Hindlimb muscle (tissue), 1 donor: ENCODE data around the gene ATF4. TPM values are rescaled to one million over a fixed set of nuclear protein-coding genes. Genes with fewer than 3 reads are reported as not detected.
"Not testable (repeated sequence)": the region's sequence is repeated elsewhere in the genome, so short reads cannot be mapped to it uniquely, and the experiment has no call there.

Experiments
- DNase-seq: peaks from one replicate; pipeline ENCODE4 v3.0.0-alpha.2; 2013
- polyA plus RNA-seq: library from polyadenylated mRNA; unstranded; fragments of 120-200 nt; gene quantifications from one replicate; pipeline ENCODE4 v1.2.1, GENCODE V29; 2013; ENCODE audit not compliant: insufficient read length

Gene ATF4
- polyA plus RNA-seq, 1 donor, result 326 TPM

- no peak for DNase-seq
These were observed 9.1 kb upstream of the ATF4 start for GRCh38 chr22:39511226-39511625.

GRCh38 chr22:39512026-39512425, 8.3 kb upstream of the ATF4 start:
- DNase-seq, result no peak

DNA sequence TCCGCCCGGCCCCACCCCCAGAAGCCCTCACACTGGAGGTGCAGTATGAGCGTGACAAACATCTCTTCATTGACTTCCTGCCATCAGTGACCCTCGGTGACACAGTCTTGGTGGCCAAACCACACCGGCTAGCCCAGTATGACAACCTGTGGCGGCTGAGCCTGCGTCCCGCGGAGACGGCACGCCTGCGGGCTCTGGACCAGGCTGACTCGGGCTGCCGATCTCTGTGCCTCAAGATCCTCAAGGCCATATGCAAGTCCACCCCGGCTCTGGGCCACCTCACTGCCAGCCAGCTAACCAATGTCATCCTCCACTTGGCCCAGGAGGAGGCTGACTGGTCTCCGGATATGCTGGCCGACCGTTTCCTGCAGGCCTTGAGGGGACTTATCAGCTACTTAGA, 6.6 kb upstream of the ATF4 start:
- DNase-seq, result no peak

DNA sequence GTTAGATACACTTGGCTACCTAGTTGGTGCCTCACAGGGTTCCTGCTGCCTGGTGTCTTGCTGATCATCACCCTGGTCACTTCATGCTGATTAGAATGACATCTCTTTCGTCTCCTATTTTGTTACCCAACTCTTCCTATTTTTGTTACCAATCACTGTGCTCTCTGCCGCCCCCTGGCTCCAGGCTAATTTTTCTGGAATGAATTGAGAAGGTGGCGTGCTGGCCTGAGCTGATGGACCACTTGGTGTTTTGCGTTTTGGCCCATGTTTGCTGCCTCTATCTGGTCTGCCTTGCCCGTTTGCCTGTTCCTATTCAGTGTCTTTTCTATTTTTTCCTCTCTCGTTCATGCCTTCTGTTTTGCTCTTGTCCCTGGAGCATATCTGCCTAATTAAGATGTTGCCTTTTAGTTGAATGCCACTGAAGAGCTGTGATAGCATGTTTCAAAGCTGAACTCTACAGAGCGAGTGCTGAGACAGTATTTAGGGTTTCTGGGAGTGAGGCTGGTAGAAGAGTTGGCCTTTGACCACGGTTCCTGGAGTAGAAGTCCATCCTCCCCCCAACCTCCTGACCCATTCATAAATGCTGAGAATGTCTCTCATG, 5.9 kb upstream of the ATF4 start:
- DNase-seq, result no peak

DNA sequence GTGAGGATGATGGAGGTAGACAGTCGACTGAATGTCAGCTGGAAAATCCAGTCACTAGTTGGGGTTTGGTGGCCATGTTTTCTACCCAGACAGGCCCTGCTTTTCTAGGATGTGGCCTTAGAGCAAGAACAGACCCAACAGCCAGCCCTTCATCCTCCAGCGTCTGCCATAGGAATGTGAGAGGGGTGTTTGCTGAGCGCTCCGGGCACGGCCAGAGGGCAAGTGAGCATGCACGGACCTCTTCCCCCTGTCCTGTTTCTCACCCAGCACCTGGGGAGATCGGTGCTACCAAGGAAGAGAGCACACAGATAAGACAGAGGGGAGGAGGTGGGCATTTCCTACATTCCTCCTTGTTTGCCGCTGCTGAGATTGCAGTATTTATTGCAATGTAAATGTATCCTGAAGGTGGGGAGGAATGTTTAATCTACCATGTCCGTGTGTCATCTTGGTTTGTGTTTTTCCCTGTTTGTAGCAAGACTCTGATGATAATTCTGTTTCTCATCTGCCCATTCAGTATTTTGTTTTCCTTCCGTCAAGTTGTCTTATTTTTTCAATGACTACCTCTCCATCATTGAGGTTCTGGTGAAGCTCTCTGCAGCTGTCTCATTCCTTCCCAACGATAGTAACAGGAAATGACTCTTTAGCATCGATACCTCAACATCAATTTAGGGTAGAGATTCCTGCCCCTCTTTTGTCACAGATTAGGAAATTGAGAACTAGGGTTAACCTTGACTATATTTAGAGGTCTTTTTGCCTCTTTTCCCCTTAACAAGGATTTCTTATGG, 4.9 kb upstream of the ATF4 start:
- DNase-seq, result no peak

- DNase-seq, result no peak
These were observed 2.9 kb upstream of the ATF4 start for GRCh38 chr22:39517470-39517869.

DNA sequence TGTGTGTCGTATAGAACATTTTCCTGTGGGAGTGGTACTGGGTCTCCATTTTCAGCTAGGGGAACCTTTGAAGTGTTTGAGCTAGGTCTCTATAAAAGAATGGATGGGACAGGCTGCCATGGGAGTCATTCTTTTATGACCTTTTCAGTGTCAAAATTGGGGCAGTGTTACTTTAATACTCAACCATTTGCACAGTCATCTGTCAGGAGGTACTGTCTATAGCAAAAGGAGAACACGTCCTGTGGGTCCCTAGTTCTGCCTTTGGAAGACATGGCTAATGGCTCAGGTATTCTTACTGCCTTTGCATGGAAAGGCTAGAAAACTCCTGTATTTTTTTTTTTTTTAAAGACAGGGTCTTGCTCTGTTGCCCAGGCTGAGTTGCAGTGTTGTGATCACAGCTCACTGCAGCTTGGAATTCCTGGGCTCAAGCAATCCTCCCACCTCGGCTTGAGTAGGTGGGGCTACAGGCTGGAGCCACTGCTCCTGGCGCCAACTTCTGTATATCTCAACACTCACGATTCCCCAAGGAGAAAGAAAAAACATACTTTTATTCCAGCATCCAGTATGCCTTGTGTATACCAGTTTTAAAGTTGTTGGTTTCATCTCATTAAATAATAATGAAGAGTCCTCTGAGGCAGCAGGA, 2.1 kb upstream of the ATF4 start:
- no peak for DNase-seq

- peak; percentile 61 for DNase-seq
These were observed 1.2 kb upstream of the ATF4 start for GRCh38 chr22:39518996-39519680.

GRCh38 chr22:39519681-39520225, 609 bp upstream of the ATF4 start:
- peak; percentile 100 for DNase-seq

- not testable (repeated sequence) for DNase-seq
These were observed 934 bp downstream of the ATF4 start for GRCh38 chr22:39521106-39521885.

DNA sequence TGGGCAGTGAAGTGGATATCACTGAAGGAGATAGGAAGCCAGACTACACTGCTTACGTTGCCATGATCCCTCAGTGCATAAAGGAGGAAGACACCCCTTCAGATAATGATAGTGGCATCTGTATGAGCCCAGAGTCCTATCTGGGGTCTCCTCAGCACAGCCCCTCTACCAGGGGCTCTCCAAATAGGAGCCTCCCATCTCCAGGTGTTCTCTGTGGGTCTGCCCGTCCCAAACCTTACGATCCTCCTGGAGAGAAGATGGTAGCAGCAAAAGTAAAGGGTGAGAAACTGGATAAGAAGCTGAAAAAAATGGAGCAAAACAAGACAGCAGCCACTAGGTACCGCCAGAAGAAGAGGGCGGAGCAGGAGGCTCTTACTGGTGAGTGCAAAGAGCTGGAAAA, 1.7 kb downstream of the ATF4 start:
- DNase-seq, result not testable (repeated sequence)

DNA sequence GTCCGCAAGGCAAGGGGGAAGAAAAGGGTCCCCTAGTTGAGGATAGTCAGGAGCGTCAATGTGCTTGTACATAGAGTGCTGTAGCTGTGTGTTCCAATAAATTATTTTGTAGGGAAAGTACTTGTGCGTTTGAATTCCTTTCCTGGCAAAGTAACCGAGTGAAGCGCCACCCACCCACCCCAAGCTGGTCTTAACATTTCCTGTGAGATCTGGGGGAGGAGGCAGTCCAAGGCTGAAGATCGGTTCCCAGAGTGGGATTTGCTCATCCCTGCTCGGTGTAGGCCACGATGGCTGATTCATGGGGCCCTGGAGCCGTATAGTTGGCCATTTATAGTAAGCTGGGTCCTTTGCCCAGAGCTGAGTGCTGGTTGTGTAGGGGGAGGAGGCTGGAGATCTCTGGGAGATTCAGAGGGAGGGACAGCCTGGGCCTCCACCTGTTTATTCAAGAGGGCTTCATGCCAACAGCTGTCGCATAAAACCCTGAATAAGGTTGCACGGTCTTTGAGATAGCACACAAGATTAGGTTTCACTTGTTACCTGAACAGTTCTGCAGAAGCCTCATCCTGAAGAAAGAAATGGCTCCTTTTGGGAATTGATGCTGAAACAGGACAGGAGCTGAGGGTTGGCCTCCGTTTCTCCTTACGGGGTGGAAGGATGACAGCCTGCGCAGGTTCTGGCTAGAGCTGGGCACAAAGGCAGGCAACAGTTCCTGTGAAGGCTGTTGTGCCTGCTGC, 2.4 kb downstream of the ATF4 start:
- peak; percentile 56 for DNase-seq

GRCh38 chr22:39524089-39524752, 3.9 kb downstream of the ATF4 start:
- DNase-seq, result no peak

DNA sequence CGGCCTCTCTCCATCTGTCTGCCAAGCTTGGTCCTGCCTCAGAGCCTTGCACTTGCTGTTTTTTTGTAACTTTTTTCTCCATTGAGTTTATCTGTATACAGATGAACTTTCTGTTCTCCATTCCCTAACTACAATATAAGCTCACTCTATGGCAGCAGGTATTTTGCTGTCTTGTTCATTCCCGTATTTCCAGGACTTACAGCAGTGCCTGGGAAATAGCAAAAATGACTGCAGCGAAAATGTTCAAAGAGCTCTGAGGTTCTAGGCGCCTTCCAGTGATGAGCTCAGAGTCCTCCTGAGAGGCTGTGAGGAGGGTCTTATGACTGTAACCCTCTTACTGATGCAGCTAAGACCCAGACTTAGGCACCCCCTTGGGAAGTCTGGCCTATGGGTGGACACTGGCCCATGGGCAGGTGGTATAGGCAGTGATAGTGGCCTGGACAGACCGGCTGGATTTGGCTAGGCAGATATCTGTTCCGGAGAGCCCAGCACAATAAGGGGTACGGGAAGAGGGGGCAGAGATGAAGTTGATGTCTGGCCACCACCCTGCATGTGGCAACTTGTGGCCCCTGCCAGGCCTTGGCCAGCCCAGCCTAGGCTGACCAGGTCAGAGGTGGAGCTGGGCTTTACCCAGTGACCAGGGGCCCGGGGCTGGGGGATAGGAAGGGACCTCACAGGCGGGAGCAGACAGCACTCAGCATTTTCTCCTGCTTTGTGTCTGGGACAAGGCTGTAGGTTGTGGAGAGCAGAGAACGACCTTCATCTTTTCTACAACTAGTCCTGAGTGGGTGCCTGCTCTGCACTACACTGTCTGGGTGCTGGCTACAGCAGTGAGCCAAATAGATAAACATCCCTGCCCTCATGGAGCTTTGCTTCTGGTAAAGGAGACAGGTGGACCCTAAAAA, 4.6 kb downstream of the ATF4 start:
- DNase-seq, result no peak

DNA sequence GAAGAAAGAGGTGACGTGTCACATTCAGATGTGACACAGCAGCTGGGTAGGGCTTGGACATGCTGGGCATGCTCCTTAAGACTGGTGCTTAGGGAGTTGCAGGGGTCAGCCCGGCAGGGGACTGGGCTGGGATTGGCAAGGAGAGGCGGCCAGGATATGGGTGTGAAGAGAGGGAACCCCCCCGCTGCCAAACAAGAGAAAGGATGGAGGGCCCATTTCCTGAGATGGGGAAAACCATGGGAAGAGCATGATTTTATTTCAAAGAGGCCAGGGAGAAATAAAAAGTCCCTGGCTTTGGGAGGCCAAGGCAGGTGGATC, 5.3 kb downstream of the ATF4 start:
- no peak for DNase-seq

DNA sequence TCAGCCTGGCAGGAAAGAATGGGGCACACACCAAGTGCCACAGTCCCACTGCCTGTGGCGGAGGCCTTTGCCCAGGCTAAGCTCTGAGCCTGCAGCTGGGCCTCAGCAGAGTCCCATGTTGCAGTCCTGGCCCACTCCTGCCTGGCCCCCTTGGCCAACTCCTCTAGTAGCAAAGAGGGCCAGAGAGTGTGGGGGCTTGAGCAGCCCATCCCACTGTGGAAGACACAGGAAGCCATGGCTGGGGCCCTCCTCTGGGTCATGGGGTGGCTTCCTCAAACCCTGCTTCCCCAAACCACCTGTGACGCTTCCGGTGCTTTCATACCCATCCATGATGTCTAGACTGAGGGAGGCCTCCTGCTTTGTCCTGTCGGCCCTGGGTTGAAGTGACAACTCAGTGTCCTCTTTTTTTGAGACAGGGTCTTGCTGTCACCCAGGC, 6.4 kb downstream of the ATF4 start:
- DNase-seq, result no peak

DNA sequence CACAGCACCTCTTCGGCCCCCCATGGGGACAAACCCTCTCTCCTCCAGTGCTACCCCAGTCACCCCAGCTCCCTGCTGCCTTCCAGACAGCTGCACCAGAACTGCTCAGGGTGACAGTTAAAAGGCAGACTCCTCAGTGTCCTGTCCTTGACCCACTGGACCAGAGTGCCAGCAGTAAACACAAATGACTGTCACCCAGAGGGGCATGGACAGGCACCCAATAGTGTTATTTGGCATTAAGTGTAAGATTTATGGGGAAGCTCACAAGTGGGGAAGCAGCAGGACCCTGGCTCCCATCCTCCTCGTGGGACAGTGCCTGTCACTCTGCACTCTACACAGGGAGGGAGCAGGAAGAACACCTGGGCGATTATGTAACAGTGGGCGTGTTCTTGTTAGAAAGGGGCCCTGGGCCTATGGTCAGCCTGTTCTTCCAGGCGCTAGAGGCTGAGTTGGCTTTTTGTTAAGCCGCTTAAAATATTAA, 7.2 kb downstream of the ATF4 start:
- DNase-seq, result no peak

- DNase-seq, result no peak
These were observed 7.8 kb downstream of the ATF4 start for GRCh38 chr22:39528080-39528661.
